Measurements from ENCODE around the gene RETN.

The RETN gene

DNA sequence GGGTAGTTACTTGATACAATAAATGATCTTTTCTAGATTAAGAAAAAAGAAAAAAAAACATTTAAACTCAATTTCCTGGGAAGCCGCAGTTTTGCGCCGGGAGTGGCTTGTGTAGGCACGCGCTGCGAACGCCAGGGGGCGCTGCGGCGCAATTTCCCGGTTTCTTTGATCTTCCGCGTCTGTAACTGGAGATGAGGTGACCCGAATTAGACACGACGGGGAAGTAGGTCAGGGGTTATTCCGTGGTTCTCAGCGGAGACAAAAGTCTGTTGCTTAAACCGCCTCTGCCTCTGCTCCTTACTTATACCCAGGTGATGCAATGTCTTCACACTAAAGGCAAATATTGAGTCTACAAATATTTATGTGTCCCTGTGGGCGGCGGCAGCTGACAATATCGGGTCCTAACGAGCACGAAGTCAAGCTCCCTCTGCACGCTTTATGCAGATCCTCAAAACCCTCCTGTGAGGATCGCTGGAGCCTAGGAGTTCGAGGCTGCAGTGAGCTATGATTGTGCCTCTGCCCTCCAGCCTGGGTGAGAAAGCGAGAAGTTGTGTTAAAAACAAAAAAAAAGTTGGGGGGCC, 16.7 kb upstream of the RETN start:
- DNase-seq (ENCODE audit: low read depth), result peak; percentile 57
- TF ChIP-seq, protein P1, sequence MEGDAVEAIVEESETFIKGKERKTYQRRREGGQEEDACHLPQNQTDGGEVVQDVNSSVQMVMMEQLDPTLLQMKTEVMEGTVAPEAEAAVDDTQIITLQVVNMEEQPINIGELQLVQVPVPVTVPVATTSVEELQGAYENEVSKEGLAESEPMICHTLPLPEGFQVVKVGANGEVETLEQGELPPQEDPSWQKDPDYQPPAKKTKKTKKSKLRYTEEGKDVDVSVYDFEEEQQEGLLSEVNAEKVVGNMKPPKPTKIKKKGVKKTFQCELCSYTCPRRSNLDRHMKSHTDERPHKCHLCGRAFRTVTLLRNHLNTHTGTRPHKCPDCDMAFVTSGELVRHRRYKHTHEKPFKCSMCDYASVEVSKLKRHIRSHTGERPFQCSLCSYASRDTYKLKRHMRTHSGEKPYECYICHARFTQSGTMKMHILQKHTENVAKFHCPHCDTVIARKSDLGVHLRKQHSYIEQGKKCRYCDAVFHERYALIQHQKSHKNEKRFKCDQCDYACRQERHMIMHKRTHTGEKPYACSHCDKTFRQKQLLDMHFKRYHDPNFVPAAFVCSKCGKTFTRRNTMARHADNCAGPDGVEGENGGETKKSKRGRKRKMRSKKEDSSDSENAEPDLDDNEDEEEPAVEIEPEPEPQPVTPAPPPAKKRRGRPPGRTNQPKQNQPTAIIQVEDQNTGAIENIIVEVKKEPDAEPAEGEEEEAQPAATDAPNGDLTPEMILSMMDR (IDR thresholded peaks at IDR 0.05; ENCODE audit: low read depth, low read length, missing control alignments), result peak; percentile 91
- peak overlapping the region; percentile 44 for H3K4me3 ChIP-seq (ENCODE audit: low read depth, low read length)

DNA sequence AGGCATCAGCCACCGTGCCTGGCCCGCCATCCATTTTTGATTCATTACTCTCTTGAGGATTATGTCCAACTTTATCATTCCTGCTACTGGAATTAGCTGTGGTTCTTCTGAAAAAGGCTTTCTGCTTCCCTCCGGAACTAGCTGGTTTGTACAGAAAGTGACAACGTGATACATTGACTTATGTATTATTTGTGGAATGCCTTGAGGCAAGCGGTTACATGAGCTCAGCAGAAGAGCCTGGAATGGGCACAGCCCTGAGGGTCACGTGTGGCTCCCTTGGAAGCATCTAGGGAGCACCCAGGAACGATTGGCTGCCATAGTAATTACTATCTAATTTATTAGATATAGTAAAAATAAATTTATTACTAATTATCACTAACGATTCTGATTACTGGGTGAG, 14.4 kb upstream of the RETN start:
- H3K4me3 ChIP-seq (ENCODE audit: low read depth, low read length), result no peak overlapping the region
- no peak for DNase-seq (ENCODE audit: low read depth)
- TF ChIP-seq, protein P1 (IDR thresholded peaks at IDR 0.05; ENCODE audit: low read depth, low read length, missing control alignments), result no peak

DNA sequence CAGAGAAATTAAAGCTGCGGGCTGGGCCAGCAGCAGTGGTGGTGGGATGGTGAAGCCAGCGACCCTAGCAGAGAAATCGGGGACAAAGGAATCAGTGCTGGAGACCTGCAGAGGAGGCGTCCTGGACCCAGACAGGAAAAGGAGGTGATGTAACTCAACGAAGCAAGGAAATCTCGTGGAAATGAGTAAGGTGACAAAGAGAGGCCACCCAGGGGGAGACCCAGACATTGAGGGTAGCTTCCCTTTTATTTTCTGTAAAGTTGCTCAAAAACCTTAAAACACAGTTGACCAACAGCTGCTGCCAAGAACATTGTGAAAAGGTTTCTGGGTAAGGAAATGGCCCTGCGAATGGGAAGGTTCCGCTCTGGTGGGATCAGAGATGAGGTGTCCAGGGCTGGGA, 13.3 kb upstream of the RETN start:
- no peak for DNase-seq (ENCODE audit: low read depth)
- H3K4me3 ChIP-seq (ENCODE audit: low read depth, low read length), result no peak overlapping the region
- TF ChIP-seq, protein P1 (IDR thresholded peaks at IDR 0.05; ENCODE audit: low read depth, low read length, missing control alignments), result no peak

DNA sequence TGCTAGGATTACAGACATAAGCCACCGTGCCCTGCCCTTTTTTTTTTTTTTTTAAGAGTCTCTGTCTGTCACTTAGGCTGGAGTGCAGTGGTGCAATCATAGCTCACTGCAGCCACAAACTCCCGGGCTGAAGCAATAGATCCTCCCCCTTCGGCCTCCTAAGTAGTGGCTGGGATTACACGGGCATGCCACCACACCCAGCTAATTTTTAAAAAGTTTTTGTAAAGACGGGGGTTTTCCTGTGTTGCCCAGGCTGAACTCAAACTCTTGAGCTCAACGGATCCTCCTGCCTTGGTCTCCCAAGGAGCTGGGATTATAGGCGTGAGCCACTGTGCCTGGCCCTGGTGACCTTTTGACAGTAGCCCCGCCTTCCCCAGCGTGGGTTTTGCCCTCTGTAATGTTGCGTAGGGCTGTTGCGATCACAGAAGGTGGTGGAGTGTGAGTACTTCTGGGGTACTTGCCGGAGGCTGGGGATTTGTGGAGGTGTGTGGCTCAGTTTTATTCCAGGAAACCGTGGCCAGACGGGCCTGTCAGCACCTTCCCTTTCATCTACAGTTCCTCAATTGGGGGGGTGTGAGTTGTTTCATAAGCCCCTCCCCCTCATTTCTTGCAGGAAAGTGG, 11.6 kb upstream of the RETN start:
- no peak overlapping the region for H3K4me3 ChIP-seq (ENCODE audit: low read depth, low read length)
- DNase-seq (ENCODE audit: low read depth), result no peak
- TF ChIP-seq, protein P1 (IDR thresholded peaks at IDR 0.05; ENCODE audit: low read depth, low read length, missing control alignments), result no peak

DNA sequence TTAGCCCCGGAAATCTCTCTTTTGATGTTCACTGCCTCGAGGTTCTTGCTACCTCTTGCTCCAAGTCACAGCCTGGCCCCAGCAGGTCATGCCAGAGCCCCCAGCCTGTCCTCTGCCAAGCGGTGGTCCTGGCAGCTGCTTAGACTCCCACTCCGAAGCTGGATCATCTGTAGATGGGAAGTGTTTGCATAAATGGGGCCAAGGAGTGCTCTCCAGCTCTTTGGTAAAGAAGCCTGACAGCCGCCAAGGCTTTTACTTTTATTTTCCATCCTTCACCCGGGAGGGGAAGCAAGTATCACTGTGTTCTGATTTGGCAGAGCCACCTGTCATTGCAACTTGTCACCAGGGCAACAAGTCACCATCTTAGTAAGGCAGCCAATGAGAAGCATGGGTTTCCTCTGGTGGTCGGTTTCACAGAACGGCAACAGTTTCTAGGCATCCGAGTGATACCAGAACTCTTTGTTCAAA, 10.6 kb upstream of the RETN start:
- DNase-seq (ENCODE audit: low read depth), result peak; percentile 89
- TF ChIP-seq, protein P1 (IDR thresholded peaks at IDR 0.05; ENCODE audit: low read depth, low read length, missing control alignments), result no peak
- H3K4me3 ChIP-seq (ENCODE audit: low read depth, low read length), result peak overlapping the region; percentile 53

DNA sequence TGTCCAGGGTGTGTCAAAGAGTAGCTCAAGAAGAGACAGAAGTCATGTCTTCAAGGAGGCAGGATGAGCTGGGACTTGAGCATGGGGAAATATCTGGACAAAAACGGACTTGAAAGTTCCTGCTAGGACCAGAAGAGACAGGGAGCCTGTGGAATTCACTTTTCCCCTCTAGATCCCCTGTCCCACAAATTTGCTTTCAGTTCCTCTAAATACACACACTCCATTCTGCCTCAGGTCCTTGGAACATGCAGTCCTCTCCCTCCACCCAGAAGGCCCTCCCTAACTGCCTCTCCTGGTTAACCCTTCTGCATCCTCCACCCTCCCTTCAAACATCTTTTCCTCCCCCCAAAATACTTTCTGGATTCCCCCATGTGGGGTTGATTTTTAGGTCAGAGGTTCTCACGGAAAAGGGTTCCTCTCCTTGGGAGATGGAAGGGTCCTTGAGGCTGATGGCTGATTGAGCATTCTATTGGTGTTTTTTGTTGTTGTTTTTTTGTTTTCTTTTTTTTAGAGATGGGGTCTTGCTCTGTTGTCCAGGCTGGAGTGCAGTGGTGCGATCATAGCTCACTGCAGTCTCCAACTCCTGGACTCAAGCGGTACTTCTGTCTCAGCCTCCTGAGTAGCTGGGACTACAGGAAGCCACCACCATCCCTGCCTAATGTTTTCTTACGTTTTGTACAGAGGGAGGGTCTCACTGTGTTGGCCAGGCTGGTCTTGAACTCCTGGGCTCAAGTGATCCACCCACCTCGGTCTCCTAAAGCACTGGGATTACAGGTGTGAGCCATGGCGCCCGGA, 6.9 kb upstream of the RETN start:
- H3K4me3 ChIP-seq (ENCODE audit: low read depth, low read length), result no peak overlapping the region
- TF ChIP-seq, protein P1 (IDR thresholded peaks at IDR 0.05; ENCODE audit: low read depth, low read length, missing control alignments), result no peak
- no peak for DNase-seq (ENCODE audit: low read depth)

All from GM12864 (cell line).